NCI-H748 (cell line): ENCODE results near the gene ZAP70.
A peak's percentile ranks its signal among the peaks of the same experiment; 100 is the strongest.
"Not testable (repeated sequence)": the region's sequence is repeated elsewhere in the genome, so short reads cannot be mapped to it uniquely, and the experiment has no call there.

ENCODE experiments used
- DNase-seq: peaks from one replicate; lab custom pipeline; 2025; ENCODE audit not compliant: unreplicated experiment; lab: John Stamatoyannopoulos, UW

The ZAP70 gene

GRCh38 chr2:97713296-97714083 is at the start of gene ZAP70:
TSS of gene ZAP70 (plus strand) at chr2:97713576. CDS start at chr2:97724037, 10,461 bp downstream.
- DNase-seq: no peak

DNA sequence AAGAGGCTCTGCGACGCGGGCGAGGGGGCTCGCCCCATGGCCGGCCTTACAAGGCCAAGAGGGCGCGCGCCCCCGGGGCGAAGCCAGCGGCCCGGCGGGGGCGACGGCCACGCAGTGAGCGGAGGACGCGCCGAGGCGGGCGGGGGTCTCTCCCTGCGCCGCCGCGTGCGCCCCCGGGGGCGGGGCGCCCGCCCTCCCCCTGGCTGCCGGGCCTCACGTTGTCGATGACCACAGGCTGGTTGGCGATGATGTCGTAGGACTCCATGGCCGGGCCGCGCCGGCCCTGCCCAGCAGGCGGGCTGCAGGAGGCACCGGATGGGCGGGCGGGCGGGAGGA is 49.8 kb upstream of the ZAP70 start:
- DNase-seq: no peak

DNA sequence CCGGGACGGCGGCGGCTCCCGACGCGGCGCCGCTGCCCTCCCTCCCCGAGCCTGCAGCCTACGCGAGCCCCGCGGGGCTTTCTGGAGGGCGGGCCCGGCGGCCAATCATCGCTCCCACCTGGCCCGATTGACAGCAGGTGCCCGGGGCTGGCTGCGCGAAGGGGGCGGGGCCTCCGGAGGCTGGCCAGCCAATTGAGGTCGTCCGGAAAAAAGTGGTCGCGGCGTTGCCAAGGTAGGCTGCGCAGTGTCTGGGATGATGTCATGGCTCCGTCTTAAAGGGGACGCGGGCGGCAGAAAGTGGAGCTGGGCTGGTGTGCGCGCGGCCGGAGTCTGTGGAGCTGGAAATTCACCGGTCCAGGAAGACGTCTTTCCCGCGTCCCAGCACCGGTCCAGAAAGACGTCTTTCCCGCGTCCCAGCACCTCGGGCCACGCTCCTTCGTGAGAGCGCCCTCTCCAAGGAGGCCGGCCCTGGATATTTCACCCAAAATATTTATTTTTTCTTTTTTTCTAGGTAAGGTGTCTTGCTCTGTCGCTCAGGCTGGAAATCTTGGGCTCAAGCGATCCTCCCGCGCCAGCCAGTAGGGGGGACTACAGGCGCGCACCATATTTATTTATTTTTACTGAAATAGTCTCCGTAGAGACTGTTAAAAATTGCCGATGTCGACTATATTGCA is 49.3 kb upstream of the ZAP70 start, which contains the start of gene ACTR1B:
Gene ACTR1B, minus strand, starts transcription at position 83 of the 674 bp plus-strand sequence. CDS start 154 bp downstream, outside the sequence.
- peak; percentile 98 for DNase-seq

DNA sequence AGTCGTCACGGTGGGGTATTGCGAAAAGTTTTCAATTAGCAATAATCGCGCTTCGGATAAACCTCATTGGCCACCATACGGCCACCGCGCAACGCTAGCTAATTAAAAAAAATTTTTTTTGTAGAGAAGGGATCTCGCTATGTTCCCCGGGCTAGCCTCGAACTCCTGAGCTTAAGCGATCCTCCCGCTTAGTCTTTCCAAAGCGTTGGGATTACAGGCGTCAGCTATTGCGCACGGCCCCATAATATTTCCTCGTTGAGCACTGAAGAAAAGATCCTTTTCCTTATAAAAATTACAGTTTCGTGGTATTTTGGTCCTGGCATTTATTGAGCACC is 48.8 kb upstream of the ZAP70 start:
- peak; percentile 67 for DNase-seq

GRCh38 chr2:97669448-97669847 is 43.9 kb upstream of the ZAP70 start, which contains the start of gene C2orf92:
TSS of gene C2orf92 (plus strand) at chr2:97669713. CDS start at chr2:97669789, 76 bp downstream.
- no peak for DNase-seq

GRCh38 chr2:97670471-97670870 is 42.9 kb upstream of the ZAP70 start:
- no peak for DNase-seq

- DNase-seq: no peak
These were observed 41.9 kb upstream of the ZAP70 start for GRCh38 chr2:97671526-97671925.

GRCh38 chr2:97672606-97673140 is 40.7 kb upstream of the ZAP70 start:
- DNase-seq: not testable (repeated sequence)

GRCh38 chr2:97673182-97673914 is 40.0 kb upstream of the ZAP70 start:
- no peak for DNase-seq

GRCh38 chr2:97673915-97674283 is 39.5 kb upstream of the ZAP70 start:
- peak; percentile 85 for DNase-seq

GRCh38 chr2:97675430-97676113 is 37.8 kb upstream of the ZAP70 start:
- peak; percentile 13 for DNase-seq

DNA sequence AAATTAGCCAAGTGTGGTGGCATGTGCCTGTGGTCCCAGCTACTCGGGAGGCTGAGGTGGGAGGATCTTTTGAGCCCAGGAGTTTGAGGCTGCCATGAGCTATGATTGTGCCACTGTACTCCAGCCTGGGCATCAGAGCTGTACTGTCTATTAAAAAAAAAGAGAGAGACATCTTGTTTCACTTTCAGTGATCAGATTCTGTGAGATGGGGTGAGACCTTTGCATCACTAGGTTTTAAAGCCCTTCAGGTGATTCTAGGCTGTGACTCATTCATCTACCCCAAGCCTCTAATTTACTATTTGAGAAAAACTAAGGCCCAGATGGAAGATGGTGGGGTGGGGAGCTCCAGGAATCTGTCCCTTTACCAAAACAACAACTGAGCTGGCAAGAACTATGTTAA is 36.8 kb upstream of the ZAP70 start:
- DNase-seq: no peak

- DNase-seq: no peak
These were observed 35.9 kb upstream of the ZAP70 start for GRCh38 chr2:97677480-97677879.

- DNase-seq: no peak
These were observed 35.1 kb upstream of the ZAP70 start for GRCh38 chr2:97678298-97678697.

GRCh38 chr2:97687235-97687634 is 26.1 kb upstream of the ZAP70 start:
- not testable (repeated sequence) for DNase-seq

DNA sequence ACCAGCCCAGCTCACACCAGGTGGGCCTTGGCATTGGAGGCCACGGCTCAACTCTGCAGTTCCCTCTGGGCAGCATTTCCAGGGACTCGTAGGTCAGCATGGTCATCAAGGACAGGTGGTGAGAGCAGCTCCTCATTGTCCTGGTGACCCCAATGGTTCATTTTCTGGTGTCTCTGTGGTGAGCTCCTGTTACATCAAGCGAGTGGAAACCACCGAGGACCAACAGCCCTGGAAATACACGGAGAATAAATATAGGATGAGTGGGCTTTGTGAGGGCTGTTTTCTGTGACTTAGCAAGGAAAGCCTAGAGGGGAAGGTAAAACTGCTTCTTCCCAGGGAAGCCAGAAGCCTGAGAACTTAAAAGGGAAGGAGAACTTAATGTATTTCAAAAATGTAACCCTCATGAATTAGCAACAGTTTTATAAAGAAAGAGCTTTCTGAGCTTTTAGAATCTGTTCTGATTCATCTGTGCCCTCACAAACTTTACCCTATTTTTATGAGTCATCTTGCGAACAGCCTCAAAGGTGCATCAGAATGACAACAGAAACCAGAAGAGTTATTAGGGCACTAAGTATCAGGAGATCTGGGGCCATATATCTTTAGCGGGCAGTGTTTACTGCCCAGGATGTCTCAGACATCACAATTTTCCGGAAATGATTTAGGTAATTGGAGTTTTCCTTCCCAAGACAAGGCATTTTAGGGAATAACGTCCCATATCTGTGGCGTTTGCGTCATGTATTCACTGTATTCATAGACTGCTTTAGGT is 25.1 kb upstream of the ZAP70 start:
- no peak for DNase-seq

DNA sequence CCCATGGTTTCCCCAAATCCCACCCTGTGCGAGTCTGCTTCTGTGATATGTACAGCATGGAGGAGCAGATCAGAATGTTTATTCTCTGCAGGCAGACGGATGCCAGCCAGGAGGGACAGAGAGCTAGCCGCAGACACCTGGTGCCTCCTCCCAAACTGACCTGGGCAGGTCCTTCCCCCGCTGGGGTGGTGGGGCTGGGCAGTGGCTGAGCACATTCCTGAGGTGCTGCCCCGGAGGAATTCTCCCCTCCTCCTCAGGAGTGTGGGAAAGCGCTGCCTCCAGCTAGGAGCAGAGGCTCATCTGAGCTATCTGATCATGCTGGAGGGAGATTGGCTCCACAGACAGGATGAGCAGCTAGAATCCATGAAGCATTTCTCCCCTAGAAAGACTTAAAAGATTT is 22.2 kb upstream of the ZAP70 start:
- DNase-seq: no peak

DNA sequence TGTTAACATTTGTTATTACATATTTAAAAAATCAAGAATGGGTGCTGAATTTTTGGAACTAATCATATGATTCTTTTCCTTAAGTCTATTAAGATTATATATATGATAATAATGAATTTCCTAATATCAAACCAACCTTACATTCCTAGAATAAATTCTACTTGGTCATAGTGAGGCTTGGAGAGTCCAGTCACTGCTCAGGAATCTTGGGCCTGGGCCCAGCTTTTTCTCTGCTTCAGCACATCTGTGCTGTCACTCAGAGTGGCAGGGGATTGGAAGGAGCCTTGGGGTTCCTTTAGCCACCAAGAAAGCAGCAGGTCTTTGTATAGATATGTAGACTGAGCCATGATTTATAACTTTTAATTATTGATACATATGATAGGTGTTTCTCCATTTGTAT is 19.9 kb upstream of the ZAP70 start:
- DNase-seq: no peak

GRCh38 chr2:97695744-97696143 is 17.6 kb upstream of the ZAP70 start:
- DNase-seq: no peak
